ENCODE measurements around the gene SRXN1.
"Not testable (repeated sequence)": the region's sequence is repeated elsewhere in the genome, so short reads cannot be mapped to it uniquely, and the experiment has no call there.

SRXN1 gene

DNA sequence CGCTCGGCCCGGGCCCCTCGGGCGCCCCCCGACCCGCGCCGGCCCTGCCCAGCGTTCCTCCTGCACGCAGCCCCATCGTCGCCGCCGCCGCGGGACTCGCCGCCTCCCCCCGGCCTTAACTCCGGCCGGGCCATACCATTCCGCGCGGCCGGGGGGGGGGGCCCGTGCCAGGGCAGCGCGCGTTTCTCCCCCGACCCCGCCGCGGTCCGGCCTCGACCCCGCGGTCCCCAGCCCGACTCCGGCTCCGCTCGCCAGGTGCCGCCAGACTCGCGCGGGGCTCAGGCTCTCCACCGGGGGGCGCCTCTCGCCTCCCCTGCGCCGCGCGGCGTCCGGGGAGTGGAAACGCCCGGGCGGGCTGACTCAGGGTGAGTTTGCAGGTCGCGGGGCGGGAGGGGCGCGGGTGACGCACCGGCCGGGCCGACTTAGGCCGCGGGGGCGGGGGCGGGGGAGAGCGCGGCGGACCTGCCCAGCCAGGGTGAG, at the start of gene SRXN1:
SRXN1 (minus strand) TSS at position 91 of the 480 bp plus-strand sequence; CDS start at position 76, 15 bp downstream.
- DNase-seq (ENCODE audit: low spot score) = peak; percentile 87

DNA sequence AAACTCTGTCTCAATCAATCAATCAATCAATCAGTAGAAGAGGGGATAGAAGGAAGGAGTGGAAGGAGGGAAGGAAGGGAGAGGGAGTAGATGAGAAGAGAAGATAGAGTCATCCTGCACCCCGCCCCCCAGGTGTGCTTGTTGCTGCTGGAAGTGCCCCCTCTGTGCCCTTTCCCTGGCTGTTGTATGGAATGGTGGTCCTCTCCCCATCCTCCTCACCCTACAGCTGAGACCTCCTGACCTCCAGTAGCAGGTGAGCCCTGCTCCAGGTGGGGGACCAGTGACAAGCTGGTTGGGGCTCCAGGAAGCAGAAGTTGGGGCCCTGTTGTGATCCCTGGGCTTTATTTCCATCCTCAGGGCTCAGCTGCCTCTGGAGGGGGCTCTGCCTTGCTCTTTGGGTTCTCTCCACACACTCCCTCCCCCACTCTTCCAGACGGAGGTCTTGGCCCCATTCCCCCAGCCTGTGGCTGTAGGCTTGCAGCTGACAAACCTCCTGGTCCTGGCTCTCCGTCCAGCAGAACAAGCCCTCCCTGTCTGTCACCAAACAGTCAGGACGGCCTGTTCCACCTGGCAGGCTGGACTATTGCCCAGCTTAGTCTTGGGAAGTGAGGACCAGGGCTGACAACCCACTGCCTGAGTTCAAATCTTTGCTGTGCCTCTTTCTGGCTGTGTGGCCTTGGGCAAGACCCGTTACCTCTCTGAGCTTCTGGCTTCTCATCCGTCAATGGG, 48.6 kb upstream of the SRXN1 start:
- DNase-seq (ENCODE audit: low spot score) = no peak

DNA sequence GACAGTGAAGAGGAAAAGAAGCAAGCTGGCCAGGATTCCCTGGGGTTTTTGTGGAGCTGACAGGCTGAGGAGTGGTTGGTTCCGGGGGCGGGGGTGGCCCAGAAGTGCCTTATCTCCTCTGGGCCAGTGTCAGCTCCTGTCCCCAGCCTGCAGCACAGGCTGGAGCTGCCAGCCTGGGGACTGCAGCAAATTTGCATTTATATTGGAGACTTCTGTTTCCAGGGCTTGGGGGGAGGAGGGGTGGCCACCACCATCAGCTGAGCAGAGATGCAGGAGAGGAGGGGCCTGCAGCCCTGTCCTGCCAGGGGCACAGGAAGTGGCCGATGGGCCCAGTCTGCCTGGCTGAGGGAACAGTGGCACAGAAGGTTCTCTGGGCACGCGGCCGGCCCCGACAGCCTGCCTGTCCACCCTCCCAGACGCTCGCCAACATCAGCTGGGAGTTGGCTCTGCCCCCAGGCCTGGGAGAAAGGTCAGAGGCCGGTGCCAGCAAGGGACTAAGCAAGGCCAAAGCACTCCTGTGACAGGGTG, 46.9 kb upstream of the SRXN1 start:
- no peak for DNase-seq (ENCODE audit: low spot score)

DNA sequence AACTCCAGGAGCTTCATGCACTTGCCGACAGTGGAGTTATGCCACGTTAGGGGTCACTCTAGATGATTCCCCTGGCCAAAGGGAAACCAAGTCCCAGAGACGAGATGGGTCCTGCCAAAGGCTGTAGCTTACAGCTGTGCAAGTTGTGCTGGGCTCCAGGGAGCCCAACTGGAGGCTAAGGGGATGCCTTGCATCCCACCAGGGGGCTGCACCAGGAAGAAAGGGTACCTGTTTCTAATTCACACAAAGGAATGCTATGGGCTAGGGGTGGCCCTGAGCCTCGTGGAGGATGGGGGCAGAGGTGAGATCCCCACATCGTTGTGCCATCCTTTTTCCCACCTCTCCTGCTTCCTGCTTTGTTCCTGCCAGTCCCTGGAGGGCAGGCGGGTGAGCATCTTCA, 46.3 kb upstream of the SRXN1 start:
- DNase-seq (ENCODE audit: low spot score) = no peak

DNA sequence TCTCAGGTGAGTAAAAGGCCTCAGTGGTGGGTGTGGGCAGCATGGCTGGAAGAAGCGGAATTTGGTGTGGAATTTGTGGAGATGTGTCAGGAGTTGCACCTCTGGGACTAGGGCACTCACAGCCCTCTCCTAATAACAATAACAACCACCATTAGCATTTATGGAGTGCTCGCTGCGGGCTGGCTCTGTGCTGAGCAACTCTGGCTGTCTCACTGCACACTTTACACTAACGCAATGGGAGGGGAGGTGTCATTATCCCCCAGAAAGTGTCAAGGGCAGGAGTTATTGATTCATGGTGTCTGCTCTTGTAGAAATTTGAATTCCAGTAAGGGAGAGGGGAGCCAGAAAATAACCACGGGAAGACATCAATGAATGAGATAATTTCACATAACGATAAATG, 45.3 kb upstream of the SRXN1 start:
- DNase-seq (ENCODE audit: low spot score) = no peak

DNA sequence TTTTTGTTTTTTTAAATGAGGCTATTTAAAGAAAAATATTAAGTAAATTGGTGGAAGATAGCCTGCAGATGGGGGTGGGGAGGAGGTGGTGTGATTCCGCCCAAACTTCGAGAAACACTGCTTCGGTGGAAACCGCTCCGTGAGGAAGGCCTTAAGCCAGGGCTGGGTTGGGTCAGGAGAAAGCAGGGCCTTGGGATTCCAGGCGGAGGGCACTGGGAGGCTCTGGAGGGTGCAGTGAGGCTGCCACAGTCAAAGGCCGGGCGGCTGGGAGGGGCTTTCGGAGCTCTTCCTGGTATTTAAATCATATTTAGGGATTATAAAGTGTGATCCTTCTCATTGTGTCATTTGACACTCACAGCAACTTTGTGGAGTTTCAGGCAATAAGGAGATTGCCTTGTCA, 44.8 kb upstream of the SRXN1 start:
- DNase-seq (ENCODE audit: low spot score) = no peak

DNA sequence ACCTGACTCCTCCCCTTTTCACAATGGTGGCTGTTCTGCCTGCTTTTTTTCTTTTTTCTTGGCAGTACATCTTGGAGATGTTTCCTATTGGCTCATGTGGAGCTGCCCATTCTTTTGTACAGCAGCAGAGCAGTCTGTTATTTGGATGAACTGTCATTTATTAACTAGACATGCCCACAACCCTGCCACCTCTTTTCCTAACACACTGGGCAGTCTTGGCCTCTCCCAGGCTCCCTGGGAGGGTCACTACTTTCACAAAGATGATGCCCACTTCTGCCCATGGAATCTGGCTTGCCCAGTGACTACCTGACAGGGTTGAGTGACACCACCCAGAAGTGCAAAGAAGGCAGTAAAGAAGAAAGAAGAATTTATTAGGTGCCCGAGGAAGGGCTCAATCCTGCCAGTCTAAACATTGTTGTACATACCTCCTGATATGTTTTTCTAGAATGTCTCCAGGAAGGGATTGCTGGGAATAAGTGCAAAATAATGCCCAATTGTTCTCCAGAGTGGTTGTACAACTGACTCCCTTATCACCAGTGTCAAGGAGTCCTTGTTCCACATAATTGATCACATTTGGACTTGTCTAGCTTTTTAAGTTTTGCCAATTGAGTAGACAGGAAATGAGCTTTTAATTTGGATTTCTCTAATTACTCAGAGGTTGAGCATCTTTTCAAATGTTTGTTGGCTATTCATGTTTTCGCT, 42.3 kb upstream of the SRXN1 start:
- DNase-seq (ENCODE audit: low spot score) = no peak

DNA sequence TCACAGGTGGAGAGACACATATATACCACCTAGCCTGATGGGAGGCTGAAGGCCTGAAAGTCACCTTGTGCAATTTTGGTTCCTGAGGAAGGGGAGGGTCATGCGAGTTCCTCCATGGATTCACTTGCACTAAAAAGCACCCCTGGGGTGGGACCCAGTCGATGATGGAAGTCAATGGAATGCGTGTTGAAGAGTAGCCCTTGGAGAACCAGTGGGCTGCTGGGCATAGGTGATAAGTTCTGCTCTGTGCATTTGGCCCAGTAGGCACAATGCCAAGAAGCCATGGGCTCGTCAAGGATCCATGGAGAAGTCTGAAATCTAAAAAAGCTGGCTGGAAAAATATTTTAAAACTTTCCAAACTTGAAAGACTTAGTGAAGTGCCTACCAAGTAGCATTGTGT, 41.5 kb upstream of the SRXN1 start:
- no peak for DNase-seq (ENCODE audit: low spot score)

DNA sequence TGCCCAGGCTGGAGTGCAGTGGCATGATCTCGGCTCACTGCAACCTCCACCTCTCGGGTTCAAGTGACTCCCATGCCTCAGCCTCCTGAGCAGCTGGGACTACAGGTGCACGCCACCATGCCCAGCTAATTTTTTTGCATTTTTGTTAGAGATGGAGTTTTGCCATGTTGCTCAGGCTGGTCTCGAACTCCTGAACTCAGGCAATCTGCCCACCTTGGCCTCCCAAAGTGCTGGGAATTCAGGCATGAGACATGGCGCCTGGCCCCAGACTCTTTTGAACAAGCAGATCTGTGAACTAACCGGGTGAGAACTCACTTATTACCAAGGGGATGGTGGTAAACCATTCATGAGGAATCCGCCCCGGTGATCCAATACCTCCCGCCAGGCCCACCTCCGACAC, 40.8 kb upstream of the SRXN1 start:
- not testable (repeated sequence) for DNase-seq (ENCODE audit: low spot score)

DNA sequence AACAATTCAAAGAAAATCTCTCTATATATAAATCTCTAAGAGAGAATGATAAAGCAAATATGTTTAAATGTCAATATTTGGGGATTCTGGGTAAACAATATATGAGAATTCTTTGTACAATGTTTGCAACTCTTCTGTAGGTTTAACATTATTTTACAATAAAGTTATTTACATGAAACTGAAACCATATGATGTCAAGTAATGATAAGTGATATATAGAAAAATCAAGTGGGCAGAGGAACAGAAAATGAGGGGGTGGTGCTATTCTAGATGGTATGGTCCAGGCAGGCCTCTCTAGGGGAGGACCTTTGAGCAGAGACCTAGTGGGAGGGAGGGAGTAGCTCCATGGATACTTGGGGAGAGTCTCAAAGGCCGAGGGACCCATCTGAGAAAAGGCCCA, 39.0 kb upstream of the SRXN1 start:
- DNase-seq (ENCODE audit: low spot score) = no peak

DNA sequence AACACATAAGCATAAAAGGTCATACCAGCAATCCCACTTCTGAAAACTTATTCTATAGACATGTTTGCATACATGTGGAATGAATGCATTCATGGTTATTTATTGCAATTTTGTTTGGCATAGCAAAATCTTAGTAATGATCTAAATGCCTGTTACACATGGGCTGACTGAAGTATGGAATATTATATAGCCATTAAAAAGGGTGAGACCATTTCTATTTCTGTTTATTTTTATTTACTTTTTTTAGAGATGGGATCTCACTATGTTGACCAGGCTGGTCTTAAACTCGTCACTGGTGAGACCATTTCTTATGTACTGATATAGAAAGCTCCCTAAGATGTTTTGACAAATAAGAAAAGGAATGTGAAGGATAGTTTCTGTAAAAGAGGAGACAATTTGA, 36.9 kb upstream of the SRXN1 start:
- no peak for DNase-seq (ENCODE audit: low spot score)

DNA sequence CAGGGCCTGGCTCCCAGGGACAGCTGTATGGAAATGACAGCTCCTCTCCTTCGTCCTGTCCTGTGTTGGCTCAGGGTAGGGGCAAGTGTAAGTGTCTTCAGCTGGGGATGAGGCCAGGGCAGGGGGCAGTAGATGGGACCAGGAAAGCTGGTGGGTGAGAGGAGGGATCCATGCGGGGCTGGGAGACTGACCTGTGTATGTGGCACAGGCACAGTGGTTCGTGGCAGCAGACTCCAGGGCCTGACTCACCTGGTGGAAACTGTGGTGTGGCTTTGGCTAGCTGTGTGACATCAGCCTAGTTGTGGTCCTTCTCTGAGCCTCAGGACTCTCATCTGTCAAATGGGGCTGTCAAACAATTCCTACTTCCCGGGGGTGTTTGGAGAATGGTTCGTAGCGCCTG, 36.3 kb upstream of the SRXN1 start:
- no peak for DNase-seq (ENCODE audit: low spot score)

DNA sequence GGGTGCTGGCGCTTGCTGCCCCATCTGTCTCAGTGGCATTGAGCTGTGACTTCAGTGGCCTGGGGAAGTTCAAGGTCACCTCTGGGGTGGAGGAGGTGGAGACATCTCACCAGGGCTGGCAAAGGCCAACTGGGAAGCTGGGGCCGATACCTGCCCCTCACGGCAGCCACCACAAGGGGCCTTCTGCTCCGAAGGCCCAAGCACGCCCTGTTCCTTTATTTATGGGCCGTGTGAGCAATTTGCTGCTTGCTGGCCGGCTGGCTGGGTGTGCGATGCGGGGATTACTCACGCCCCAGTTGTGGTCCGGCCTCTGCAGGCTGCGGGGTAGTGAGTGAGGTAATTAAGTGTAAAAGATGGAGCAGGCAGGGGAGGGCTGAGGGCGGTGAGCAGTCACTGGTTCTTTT, 35.8 kb upstream of the SRXN1 start:
- DNase-seq (ENCODE audit: low spot score) = no peak

DNA sequence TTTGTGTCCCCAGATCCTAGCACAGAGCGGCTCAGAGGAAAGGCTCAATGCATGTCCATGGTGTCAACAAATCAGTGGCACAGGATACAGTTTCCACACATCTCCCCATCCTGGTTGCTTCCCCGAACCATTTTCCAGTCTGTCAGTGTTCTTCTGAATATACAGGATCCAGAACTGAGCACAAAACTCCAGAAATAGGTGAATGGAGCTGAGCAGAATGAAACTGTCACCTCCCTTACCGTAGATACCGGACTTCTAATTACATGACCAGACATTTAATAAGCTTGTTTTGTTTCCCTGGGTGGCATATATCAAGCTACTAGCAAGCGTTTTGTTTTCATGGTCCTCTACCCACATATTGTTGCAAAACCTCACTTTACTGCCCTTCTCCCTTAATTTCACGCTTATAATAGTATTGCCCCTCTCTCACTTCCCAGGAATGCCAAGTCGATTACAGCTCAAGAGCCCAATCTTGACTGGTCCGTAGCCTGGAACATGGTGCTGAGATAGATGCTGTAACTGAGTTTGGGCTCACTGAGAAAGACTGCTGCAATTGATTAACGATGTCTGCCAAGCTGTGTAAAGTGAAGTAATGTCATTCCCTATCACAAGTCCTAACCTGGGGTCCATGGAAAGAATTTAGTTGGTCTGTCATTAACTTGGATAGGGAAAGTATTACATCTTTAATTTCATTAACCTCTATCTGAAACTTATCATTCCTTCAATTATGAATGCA, 34.6 kb upstream of the SRXN1 start:
- DNase-seq (ENCODE audit: low spot score) = no peak

DNA sequence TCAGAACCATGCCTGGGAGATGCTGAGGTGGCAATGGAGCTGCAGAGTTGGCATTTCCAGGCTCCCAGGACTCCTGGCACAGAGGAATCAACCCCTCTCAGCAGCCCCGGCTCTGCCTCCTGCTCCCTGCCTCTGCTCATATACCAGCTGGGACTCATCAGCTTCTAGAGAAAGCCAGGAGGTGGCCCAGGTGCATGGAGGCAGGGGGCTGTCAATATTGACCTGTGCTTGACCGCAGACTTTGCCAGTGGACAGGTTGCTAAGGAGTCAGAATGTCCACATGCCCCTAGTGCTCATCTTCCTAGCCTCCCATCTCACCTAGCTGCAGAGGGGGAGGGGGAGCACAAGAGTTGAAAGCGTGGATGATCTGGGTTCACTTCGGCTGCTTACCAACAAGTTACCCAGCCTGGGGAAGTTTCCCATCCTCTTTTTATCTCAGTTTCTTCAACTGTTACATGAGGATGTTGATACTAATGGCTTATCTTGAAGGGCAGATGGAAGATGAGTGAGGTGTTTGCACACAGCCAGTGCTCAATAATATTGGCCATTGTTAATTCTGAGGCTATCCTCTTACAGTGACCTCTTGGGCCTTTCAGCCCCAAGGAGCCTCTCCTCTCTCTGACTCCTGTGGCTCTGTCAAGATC, 31.8 kb upstream of the SRXN1 start:
- DNase-seq (ENCODE audit: low spot score) = no peak

DNA sequence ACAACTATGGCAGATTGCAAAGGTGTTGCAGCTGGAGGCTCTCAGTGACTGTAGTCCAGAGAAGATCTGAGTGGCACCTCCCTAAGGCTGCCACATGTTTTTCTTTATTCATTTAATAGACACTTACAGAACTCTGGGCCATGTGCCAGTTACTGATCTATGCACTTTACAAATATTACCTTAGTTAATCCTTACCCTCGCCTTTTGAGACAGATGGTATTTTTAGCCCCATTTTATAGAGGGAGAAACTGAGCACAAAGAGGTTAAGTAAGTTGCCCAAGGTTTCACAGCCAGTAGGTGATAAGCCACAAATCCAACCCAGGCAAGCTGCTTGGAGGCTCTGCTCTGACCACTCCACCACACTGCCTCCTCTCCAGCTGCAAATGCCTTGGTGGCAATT, 29.1 kb upstream of the SRXN1 start:
- DNase-seq (ENCODE audit: low spot score) = no peak

DNA sequence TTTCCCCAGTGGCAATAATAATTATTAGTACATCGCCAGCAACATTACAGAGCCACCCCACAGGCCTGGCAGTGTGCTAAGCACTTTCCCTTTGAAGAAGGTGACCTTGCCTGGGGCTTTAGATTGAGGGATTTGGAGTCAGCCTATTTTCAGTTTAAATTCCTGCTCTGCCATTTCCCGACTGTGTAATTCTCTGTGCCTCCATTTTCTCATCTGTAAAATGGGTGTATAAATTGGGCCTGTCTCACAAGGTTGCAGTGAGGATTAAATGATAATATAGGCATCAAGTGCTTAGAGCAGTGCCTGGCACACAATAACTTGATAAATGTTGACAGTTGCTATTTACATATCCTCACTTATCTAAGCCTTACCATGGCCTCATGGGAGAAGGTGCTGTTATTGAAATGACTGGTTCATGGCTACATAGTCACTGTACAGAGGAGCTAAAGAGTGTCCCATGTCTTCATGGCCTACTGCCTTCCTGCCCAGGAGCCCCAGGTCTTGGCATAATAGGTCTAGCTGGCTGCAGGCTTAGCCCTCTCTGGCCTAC, 27.7 kb upstream of the SRXN1 start:
- no peak for DNase-seq (ENCODE audit: low spot score)

DNA sequence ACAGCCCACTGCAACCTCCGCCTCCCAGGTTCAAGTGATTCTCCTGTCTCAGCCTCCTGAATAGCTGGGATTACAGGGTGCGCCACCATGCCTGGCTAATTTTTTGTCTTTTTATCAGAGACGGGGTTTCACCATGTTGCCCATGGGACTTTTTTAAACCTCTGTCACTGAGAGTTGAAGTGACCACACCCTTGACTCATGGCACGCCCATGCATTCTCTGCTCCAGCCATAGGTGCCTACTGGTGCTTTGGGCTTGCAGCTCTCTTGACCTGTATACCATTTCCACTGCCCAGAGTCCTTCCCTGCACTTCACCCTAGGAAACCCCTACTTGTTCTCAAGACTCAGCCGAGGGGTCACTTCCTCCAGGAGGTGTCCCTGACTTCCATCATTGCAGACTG, 25.0 kb upstream of the SRXN1 start:
- DNase-seq (ENCODE audit: low spot score) = no peak

DNA sequence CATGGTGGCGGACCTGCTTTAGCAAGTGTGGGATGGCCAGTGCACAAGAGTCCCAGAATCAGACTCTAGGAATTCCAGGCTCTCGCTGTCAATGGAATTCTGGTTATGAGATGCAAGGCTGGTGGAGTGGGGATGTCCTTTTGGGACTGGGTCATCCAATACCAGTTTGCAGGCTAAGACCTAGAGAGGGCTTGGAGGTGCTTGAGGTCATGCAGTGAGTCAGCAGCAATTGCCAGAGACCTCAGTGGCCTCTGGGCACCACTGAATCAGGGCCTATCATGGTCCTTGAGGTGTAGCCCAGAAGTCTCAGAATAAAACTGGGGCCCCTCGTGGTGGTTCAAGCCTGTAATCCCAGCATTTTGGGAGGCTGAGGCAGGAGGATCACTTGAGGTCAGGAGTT, 24.0 kb upstream of the SRXN1 start:
- no peak for DNase-seq (ENCODE audit: low spot score)

DNA sequence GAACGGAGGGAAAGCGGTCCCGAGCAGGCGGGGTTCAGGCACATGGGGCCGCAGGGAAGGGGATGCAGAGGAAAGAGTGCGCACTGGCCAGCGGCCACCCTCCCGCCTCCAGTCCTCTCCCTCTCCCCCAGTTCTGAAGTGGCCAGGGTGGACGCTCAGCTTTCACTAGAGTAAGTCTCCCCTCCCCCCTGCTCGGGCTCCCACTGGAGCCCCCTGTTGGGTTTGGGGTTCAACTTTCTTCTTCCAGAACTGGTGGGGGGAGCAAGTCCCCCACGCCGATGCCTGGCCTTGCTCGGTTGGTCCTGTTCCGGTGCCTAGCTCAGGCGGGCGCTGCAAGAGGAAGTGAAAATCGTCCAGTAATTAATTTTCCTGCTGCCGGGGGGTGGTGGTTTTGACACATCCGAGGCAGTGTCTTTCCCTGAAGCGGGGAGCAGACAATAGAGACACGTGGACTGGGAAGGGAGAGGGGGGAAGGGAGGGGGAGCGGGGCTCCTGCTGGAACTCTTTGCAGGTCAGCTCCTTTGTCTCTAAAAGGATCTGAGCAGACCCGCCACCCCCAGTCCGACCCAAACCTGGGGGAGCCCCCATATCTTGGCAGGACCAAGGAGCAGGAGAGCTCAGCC, 23.4 kb upstream of the SRXN1 start:
- no peak for DNase-seq (ENCODE audit: low spot score)

Measured in CD4-positive, alpha-beta T cell treated with Interleukin-15 for 4 hours (primary cell).